AG10803 (cell line): ENCODE data around the gene PTK7.

Experiments used
- DNase-seq: peaks from one replicate; pipeline ENCODE4 v3.0.0; 2010; ENCODE audit warnings: low read depth
- H3K4me3 ChIP-seq: 2 replicates; pipeline ENCODE4 v1.5.1; 2011; ENCODE audit warnings: mild to moderate bottlenecking, low read length, control low read depth
- TF ChIP-seq, protein P1 (sequence below): conservative IDR thresholded peaks from 2 replicates; pipeline ENCODE4 v1.5.1; 2011; ENCODE audit warnings: mild to moderate bottlenecking, low read length, control low read depth, inconsistent platforms

The PTK7 gene

DNA sequence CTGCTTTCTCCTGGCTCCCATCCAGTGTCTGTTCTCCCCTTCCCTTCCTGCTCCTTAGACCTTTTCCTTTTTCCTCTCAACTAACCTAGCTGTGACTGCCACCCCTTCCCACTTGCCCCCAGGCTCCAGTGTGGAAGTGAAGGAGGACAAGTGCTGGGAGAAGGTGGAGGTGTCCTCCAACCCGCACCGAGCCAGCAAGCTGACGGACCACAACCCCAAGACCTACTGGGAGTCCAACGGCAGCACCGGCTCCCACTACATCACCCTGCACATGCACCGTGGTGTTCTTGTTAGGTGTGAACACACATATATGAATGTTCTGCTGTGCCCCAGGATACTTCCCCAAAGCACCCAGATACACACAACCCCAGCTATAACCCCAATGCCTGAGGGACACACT, 124.4 kb downstream of the PTK7 start:
- H3K4me3 ChIP-seq = no peak overlapping the region
- TF ChIP-seq, protein P1, sequence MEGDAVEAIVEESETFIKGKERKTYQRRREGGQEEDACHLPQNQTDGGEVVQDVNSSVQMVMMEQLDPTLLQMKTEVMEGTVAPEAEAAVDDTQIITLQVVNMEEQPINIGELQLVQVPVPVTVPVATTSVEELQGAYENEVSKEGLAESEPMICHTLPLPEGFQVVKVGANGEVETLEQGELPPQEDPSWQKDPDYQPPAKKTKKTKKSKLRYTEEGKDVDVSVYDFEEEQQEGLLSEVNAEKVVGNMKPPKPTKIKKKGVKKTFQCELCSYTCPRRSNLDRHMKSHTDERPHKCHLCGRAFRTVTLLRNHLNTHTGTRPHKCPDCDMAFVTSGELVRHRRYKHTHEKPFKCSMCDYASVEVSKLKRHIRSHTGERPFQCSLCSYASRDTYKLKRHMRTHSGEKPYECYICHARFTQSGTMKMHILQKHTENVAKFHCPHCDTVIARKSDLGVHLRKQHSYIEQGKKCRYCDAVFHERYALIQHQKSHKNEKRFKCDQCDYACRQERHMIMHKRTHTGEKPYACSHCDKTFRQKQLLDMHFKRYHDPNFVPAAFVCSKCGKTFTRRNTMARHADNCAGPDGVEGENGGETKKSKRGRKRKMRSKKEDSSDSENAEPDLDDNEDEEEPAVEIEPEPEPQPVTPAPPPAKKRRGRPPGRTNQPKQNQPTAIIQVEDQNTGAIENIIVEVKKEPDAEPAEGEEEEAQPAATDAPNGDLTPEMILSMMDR = no peak
- DNase-seq = no peak

DNA sequence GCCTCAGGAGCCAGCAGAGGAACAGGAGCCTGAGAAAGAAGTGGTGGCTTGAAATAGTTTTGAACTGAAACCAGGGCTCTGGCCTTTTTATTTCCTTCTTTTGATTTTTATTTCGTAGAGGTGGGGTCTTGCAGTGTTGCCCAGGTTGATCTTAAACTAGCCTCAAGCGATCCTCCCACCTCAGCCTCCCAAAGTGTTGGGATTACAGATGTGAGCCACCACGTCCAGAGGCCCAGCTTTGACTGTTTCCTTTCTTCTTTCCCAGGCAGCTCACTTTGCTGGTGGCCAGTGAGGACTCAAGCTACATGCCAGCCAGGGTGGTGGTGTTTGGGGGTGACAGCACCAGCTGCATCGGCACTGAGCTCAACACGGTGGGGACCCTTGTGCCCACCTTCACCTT, 126.3 kb downstream of the PTK7 start:
- no peak overlapping the region for H3K4me3 ChIP-seq
- no peak for DNase-seq
- TF ChIP-seq, protein P1 = no peak

DNA sequence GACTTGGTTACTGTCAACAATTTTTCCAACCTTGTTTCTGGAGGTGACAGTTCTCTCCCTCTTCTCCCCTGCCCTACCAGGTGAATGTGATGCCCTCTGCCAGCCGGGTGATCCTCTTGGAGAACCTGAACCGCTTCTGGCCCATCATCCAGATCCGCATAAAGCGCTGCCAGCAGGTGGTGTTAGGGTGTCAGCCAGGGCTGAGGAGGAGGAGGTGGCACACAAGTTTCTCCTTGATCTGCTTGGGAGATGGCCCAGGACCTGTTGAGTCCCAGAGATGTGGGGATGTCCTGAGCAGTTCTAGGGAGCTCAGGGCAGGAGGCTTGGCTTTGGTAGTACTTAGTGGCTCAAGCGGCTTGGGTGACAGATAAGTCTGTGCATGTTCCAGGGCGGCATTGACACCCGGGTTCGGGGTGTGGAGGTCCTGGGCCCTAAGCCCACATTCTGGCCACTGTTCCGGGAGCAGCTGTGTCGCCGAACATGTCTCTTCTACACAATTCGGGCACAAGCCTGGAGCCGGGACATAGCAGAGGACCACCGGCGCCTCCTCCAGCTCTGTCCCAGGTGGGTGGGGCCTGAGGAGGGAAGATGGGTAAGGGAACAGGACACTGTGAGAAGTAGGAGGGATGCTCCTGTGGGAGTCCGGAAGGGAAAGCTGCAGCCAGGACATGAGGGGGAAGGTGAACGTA, 127.1 kb downstream of the PTK7 start:
- no peak for DNase-seq
- TF ChIP-seq, protein P1 = no peak
- no peak overlapping the region for H3K4me3 ChIP-seq

DNA sequence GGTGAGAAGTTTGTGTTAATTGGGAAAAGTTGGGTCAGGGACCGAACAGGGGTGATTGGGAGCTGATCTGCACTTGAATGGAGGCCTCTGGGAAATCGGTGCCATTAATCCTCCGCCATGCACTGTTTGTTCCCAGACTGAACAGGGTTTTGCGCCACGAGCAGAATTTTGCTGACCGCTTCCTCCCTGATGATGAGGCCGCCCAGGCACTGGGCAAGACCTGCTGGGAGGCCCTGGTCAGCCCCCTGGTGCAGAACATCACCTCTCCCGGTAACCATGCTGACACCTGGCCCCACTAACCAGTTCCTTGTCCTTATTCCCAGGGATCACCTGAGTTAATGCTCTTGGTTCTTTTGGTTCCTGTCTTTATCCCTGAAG, 127.6 kb downstream of the PTK7 start:
- H3K4me3 ChIP-seq = no peak overlapping the region
- DNase-seq = no peak
- TF ChIP-seq, protein P1 = no peak

DNA sequence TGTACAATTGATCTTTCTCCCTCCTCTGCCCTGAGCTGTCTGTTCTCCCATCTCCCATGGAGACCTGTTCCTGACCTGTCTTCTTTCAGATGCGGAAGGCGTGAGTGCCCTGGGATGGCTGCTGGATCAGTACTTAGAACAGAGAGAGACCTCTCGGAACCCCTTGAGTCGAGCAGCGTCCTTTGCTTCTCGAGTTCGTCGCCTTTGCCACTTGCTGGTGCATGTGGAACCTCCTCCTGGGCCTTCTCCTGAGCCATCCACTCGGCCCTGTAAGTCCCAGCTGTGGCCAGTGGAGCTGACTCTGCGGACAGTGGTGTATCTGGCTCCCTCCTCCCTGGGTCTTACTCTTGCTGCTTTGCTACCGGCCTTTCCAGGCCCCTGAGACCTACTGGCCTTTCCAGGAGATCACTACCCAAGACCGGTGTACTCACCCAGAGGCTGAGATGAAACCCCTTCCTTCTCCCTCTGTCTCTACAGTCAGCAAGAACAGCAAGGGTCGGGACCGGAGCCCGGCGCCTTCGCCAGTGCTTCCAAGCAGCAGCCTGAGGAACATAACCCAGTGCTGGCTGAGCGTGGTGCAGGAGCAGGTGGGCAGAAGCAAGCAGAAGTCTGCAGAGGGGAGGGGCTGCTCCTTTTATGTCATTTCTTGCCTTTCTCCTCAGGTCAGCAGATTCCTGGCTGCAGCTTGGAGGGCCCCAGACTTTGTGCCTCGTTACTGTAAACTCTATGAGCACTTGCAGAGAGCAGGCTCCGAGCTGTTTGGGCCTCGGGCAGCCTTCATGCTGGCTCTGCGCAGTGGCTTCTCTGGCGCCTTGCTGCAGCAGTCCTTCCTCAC, 128.4 kb downstream of the PTK7 start:
- no peak overlapping the region for H3K4me3 ChIP-seq
- no peak for DNase-seq
- TF ChIP-seq, protein P1 = no peak

DNA sequence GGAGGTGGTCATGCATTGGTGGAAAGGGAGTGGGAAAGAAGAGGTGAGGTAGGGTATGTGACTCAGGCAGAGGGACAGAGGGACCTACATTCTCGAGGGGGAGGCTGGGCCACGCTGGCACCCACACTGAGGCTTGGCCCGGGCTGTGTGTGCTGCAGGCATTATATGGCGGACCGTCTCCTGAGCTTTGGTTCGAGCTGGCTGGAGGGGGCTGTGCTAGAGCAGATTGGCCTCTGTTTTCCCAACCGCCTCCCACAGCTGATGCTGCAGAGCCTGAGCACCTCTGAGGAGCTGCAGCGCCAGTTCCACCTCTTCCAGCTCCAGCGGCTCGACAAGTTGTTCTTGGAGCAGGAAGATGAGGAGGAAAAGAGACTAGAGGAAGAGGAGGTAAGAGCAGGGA, 129.7 kb downstream of the PTK7 start:
- TF ChIP-seq, protein P1 = no peak
- no peak overlapping the region for H3K4me3 ChIP-seq
- DNase-seq = no peak

DNA sequence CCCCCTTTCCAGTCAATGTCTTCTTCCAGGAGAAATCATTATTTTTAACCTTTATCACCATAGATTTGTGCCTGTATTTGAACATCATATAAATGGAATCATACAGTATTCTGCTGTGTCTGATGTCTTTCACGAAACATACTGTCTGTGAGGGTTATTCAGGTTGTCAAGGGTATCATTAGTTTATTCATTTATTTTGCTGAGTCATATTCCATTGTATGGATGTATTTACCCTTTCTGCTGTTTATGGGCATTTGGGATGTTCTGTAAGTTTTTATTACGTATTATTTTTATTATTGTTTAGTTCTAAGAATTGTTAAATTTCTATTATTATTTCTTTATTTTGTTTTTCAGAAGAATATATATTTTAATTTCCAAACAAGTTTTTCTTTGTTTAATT, 131.2 kb downstream of the PTK7 start:
- no peak overlapping the region for H3K4me3 ChIP-seq
- no peak for DNase-seq
- TF ChIP-seq, protein P1 = no peak
